K562 (cell line): ENCODE data around the gene FFAR1. TPM values are rescaled to one million over a fixed set of nuclear protein-coding genes. Genes with fewer than 3 reads are reported as not detected.

Source experiments
- BHLHE40 ChIP-seq: IDR thresholded peaks from 2 replicates; pipeline ENCODE4 v1.6.1; 2011; ENCODE audit warnings: low read length, improper control_type of control experiment
- CHCHD3 ChIP-seq: fragments of 250-450 bp; sonication (Bioruptor Pico); IDR thresholded peaks from 2 replicates; pipeline ENCODE4 v2.1.2; 2022; ENCODE audit warnings: mild to moderate bottlenecking
- CXXC5 ChIP-seq: fragments of 250-450 bp; sonication (Bioruptor Pico); IDR thresholded peaks from 2 replicates; pipeline ENCODE4 v1.8.0; 2022; ENCODE audit warnings: inconsistent platforms, mild to moderate bottlenecking, moderate library complexity
- NEUROD1 ChIP-seq: fragments of 150-350 bp; IDR thresholded peaks from 2 replicates; pipeline ENCODE4 v1.6.1; 2014; ENCODE audit warnings: borderline replicate concordance, low read length, low read depth; ENCODE audit not compliant: partially characterized antibody
- NR3C1 ChIP-seq: sonication (generic); formaldehyde crosslinking; IDR thresholded peaks from 2 replicates; pipeline ENCODE4 v1.8.1; 2022; ENCODE audit warnings: missing genetic modification reagents
- PCBP2 ChIP-seq: fragments of 200-400 bp; formaldehyde crosslinking; IDR thresholded peaks from 2 replicates; pipeline ENCODE4 v1.6.1; 2018; ENCODE audit warnings: low read length, low read depth, mild to moderate bottlenecking, moderate library complexity; ENCODE audit not compliant: poor library complexity, severe bottlenecking
- PHTF2 ChIP-seq: fragments of 250-450 bp; sonication (Bioruptor Pico); IDR thresholded peaks from 2 replicates; pipeline ENCODE4 v1.5.0; 2021; ENCODE audit warnings: mild to moderate bottlenecking
- SP2 ChIP-seq: IDR thresholded peaks from 2 replicates; pipeline ENCODE4 v1.6.1; 2011; ENCODE audit warnings: mild to moderate bottlenecking, low read depth, low read length, moderate library complexity; ENCODE audit not compliant: poor library complexity, severe bottlenecking; ENCODE audit errors: extremely low read depth
- TCFL5 ChIP-seq: fragments of 250-450 bp; sonication (Bioruptor Pico); conservative IDR thresholded peaks from 2 replicates; pipeline ENCODE4 v1.6.1; 2021; ENCODE audit warnings: mild to moderate bottlenecking, moderate library complexity, matching md5 sums
- YY1 ChIP-seq, 3 experiments: IDR thresholded peaks; 2 replicates each; pipeline ENCODE4 v1.6.1; 2011; ENCODE audit warnings: low read length in 2 of 3, mild to moderate bottlenecking in 2 of 3, moderate library complexity in 2 of 3, borderline replicate concordance in 1 of 3, control low read depth in 1 of 3, low read depth in 1 of 3; ENCODE audit not compliant: insufficient read depth in 3 of 3, insufficient replicate concordance in 2 of 3, control insufficient read depth in 1 of 3, insufficient read length in 1 of 3; ENCODE audit errors: extremely low read depth in 1 of 3
- ZNF696 ChIP-seq: fragments of 250-450 bp; sonication (Bioruptor Pico); conservative IDR thresholded peaks from 2 replicates; pipeline ENCODE4 v1.4.0; 2020; ENCODE audit warnings: mild to moderate bottlenecking, moderate library complexity
- ZNF766 ChIP-seq: fragments of 200-800 bp; sonication (Bioruptor generic); conservative IDR thresholded peaks from 2 replicates; pipeline ENCODE4 v1.6.1; 2016; ENCODE audit warnings: missing genetic modification characterization, missing compliant biosample characterization
- polyA plus RNA-seq, 8 experiments: library from polyadenylated mRNA; depleted of rRNA in 4 of 8; stranded (reverse) in 5 of 8; unstranded in 3 of 8; fragments of >200 nt; fragmentation: Nextera tagmentation in 2 of 8; fragmentation: Illumina TruSeq in 1 of 8; extraction: Ambion mirVana in 2 of 8; extraction: Trizol in 1 of 8; gene quantifications; 2 replicates each; pipeline versions ENCODE4 v1.2.1 to v1.2.3, GENCODE V29; 2011 to 2014; ENCODE audit warnings: inconsistent platforms in 1 of 8, missing spikeins in 1 of 8
- total RNA-seq, 7 experiments: library from RNA; depleted of rRNA in 6 of 7; stranded (reverse); fragments of >200 nt in 6 of 7; fragmentation: Illumina TruSeq in 2 of 7; extraction: Trizol in 2 of 7; gene quantifications; 2 replicates each; pipeline versions ENCODE4 v1.2.1 to v1.2.3, GENCODE V29; 2011 to 2021; ENCODE audit warnings: low replicate concordance in 1 of 7
- TF ChIP-seq, protein P1 (sequence below), 2 experiments: fragments of 250-450 bp in 1 of 2; fragments of 450-650 bp in 1 of 2; sonication (Bioruptor Pico) in 1 of 2; IDR thresholded peaks; 2 replicates each; pipeline versions ENCODE4 v1.6.1 to v1.8.0; 2016 to 2021; ENCODE audit warnings: mild to moderate bottlenecking in 2 of 2, moderate library complexity in 2 of 2, missing compliant biosample characterization in 1 of 2, missing genetic modification characterization in 1 of 2
- TF ChIP-seq, protein P2 (sequence below): fragments of 250-450 bp; sonication (Bioruptor Pico); IDR thresholded peaks from 2 replicates; pipeline ENCODE4 v1.4.0; 2020; ENCODE audit warnings: mild to moderate bottlenecking, moderate library complexity
- TF ChIP-seq, protein P3 (sequence below): fragments of 250-450 bp; sonication (Bioruptor Pico); IDR thresholded peaks from 2 replicates; pipeline ENCODE4 v1.5.0; 2022; ENCODE audit warnings: mild to moderate bottlenecking
- TF ChIP-seq, protein P4 (sequence below), 2 experiments: IDR thresholded peaks; 2 replicates each; pipeline ENCODE4 v1.6.1; 2012; ENCODE audit warnings: improper control_type of control experiment in 2 of 2, low read depth in 2 of 2, low read length in 2 of 2, borderline replicate concordance in 1 of 2

The FFAR1 gene
- total and polyA plus RNA-seq, 9 of the 15 experiments (the other 6 are each of a cell fraction or from before 2014, with no cell fraction given) = not detected

DNA sequence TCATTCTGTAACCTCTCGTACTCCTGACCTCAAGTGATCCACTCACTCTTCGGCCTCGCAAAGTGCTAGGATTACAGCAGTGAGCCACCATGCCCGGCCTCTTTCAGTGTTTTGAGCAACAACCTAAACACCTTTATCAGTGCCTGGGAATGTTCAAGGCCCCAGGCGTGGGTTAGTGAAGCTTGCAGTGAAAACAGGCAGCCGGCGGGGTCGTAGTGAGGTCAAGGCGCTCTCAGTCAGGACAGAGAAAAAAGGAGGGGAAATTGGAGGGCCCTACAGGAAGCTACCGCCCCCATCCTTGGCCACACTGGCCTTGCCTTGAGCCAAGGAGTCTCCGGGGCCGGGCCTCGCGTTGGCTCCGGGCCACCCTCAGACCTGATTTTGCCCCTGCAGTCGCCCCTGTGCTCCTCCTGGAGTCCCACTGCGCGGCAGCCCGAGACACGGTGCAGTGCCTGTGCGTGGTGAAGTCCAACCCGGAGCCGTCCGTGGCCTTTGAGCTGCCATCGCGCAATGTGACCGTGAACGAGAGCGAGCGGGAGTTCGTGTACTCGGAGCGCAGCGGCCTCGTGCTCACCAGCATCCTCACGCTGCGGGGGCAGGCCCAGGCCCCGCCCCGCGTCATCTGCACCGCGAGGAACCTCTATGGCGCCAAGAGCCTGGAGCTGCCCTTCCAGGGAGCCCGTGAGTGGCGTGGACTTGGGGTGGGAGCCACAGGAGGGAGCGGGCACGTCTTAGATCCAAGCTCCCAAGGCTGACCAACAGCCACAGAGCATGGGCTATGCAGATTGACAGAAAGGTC lies 38.0 kb upstream of the FFAR1 start (continued):
- TF ChIP-seq SP2 (no peak), ZNF696 (no peak), TCFL5 (CRISPR knock-in tag) (no peak), CHCHD3 (CRISPR knock-in tag) (no peak), BHLHE40 (peak; percentile 70), CXXC5 (CRISPR knock-in tag) (peak; percentile 95), NR3C1 (CRISPR knock-in tag) (0 out of 2 replicates have a peak, but pooled peaks have one; percentile 66), NEUROD1 (no peak), ZNF766 (peak; percentile 79), YY1 (IDR thresholded peaks at IDR 0.05; ENCODE audit: borderline replicate concordance in 1 of 3, control insufficient read depth in 1 of 3, extremely low read depth in 1 of 3, insufficient read depth in 3 of 3, insufficient read length in 1 of 3, insufficient replicate concordance in 2 of 3, low read depth in 1 of 3, low read length in 2 of 3) (peak in 2 of 3 experiments; percentile 17 to 72), PHTF2 (no peak), PCBP2 (no peak)
- TF ChIP-seq, protein P1, sequence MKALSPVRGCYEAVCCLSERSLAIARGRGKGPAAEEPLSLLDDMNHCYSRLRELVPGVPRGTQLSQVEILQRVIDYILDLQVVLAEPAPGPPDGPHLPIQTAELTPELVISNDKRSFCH (CRISPR knock-in tag; IDR thresholded peaks at IDR 0.05) = no peak
- TF ChIP-seq, protein P1 (tag; IDR thresholded peaks at IDR 0.05) = peak; percentile 53; the same call in 1 of the 2 replicates
- TF ChIP-seq, protein P2, sequence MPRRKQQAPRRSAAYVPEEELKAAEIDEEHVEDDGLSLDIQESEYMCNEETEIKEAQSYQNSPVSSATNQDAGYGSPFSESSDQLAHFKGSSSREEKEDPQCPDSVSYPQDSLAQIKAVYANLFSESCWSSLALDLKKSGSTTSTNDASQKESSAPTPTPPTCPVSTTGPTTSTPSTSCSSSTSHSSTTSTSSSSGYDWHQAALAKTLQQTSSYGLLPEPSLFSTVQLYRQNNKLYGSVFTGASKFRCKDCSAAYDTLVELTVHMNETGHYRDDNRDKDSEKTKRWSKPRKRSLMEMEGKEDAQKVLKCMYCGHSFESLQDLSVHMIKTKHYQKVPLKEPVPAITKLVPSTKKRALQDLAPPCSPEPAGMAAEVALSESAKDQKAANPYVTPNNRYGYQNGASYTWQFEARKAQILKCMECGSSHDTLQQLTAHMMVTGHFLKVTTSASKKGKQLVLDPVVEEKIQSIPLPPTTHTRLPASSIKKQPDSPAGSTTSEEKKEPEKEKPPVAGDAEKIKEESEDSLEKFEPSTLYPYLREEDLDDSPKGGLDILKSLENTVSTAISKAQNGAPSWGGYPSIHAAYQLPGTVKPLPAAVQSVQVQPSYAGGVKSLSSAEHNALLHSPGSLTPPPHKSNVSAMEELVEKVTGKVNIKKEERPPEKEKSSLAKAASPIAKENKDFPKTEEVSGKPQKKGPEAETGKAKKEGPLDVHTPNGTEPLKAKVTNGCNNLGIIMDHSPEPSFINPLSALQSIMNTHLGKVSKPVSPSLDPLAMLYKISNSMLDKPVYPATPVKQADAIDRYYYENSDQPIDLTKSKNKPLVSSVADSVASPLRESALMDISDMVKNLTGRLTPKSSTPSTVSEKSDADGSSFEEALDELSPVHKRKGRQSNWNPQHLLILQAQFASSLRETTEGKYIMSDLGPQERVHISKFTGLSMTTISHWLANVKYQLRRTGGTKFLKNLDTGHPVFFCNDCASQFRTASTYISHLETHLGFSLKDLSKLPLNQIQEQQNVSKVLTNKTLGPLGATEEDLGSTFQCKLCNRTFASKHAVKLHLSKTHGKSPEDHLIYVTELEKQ (CRISPR knock-in tag) = no peak; the same call in 1 of the 2 replicates
- TF ChIP-seq, protein P3, sequence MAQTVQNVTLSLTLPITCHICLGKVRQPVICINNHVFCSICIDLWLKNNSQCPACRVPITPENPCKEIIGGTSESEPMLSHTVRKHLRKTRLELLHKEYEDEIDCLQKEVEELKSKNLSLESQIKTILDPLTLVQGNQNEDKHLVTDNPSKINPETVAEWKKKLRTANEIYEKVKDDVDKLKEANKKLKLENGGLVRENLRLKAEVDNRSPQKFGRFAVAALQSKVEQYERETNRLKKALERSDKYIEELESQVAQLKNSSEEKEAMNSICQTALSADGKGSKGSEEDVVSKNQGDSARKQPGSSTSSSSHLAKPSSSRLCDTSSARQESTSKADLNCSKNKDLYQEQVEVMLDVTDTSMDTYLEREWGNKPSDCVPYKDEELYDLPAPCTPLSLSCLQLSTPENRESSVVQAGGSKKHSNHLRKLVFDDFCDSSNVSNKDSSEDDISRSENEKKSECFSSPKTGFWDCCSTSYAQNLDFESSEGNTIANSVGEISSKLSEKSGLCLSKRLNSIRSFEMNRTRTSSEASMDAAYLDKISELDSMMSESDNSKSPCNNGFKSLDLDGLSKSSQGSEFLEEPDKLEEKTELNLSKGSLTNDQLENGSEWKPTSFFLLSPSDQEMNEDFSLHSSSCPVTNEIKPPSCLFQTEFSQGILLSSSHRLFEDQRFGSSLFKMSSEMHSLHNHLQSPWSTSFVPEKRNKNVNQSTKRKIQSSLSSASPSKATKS = no peak
- TF ChIP-seq, protein P4, sequence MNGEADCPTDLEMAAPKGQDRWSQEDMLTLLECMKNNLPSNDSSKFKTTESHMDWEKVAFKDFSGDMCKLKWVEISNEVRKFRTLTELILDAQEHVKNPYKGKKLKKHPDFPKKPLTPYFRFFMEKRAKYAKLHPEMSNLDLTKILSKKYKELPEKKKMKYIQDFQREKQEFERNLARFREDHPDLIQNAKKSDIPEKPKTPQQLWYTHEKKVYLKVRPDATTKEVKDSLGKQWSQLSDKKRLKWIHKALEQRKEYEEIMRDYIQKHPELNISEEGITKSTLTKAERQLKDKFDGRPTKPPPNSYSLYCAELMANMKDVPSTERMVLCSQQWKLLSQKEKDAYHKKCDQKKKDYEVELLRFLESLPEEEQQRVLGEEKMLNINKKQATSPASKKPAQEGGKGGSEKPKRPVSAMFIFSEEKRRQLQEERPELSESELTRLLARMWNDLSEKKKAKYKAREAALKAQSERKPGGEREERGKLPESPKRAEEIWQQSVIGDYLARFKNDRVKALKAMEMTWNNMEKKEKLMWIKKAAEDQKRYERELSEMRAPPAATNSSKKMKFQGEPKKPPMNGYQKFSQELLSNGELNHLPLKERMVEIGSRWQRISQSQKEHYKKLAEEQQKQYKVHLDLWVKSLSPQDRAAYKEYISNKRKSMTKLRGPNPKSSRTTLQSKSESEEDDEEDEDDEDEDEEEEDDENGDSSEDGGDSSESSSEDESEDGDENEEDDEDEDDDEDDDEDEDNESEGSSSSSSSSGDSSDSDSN (IDR thresholded peaks at IDR 0.05; ENCODE audit: borderline replicate concordance in 1 of 2, low read depth in 2 of 2, low read length in 2 of 2) = no peak
